OCI-LY3 (cell line): ENCODE results near the gene GRIP2.
A peak's percentile ranks its signal among the peaks of the same experiment; 100 is the strongest.

Experiments
- H2AFZ ChIP-seq: fragments of 200-600, 300-600 bp; shearing (Covaris generic); 2 replicates; pipeline ENCODE4 v1.6.0; 2014; ENCODE audit warnings: antibody characterized with exemption, low read depth, low read length
- H3K27ac ChIP-seq: fragments of 200-600, 300-600 bp; sonication (generic); 2 replicates; pipeline ENCODE4 v1.5.1; 2014; ENCODE audit warnings: mild to moderate bottlenecking, low read length, moderate library complexity, mixed read lengths
- H3K27me3 ChIP-seq: fragments of 200-600, 300-600 bp; sonication (generic); 2 replicates; pipeline ENCODE4 v1.6.1; 2014; ENCODE audit warnings: low read depth, low read length, mixed read lengths
- H3K36me3 ChIP-seq: fragments of 200-600, 300-600 bp; sonication (generic); replicated peaks from 2 replicates; pipeline ENCODE3; 2014; ENCODE audit warnings: low read depth, low read length, mixed read lengths
- H3K4me1 ChIP-seq: fragments of 300-600, 200-600 bp; sonication (generic); 2 replicates; pipeline ENCODE4 v1.6.1; 2014; ENCODE audit warnings: low read length, mixed read lengths
- H3K4me2 ChIP-seq: fragments of 200-600, 300-600 bp; sonication (generic); 2 replicates; pipeline ENCODE4 v1.6.1; 2014; ENCODE audit warnings: low read length, mixed read lengths
- H3K4me3 ChIP-seq: fragments of 300-600, 200-600 bp; sonication (generic); 2 replicates; pipeline ENCODE4 v1.5.1; 2014; ENCODE audit warnings: antibody characterized with exemption, mild to moderate bottlenecking, low read length, moderate library complexity
- H3K79me2 ChIP-seq: fragments of 300-600, 200-600 bp; shearing (Covaris generic); 2 replicates; pipeline ENCODE4 v1.6.1; 2014; ENCODE audit warnings: mild to moderate bottlenecking, low read length, mixed read lengths
- H3K9ac ChIP-seq: fragments of 300-600, 200-600 bp; shearing (Covaris generic); 2 replicates; pipeline ENCODE4 v1.6.0; 2014; ENCODE audit warnings: mild to moderate bottlenecking, low read length, moderate library complexity
- H3K9me3 ChIP-seq: fragments of 200-600, 300-600 bp; shearing (Covaris generic); 2 replicates; pipeline ENCODE4 v1.6.1; 2014; ENCODE audit warnings: low read length, mixed read lengths; ENCODE audit not compliant: insufficient read depth
- H4K20me1 ChIP-seq: fragments of 200-600, 300-600 bp; sonication (generic); 2 replicates; pipeline ENCODE4 v1.6.1; 2016; ENCODE audit warnings: low read length, mixed read lengths; ENCODE audit not compliant: insufficient read depth
- EZH2phosphoT487 ChIP-seq: fragments of 200-600 bp; shearing (Covaris generic); IDR thresholded peaks from 2 replicates; pipeline ENCODE4 v1.6.1; 2018; ENCODE audit warnings: antibody characterized with exemption, mixed run types, low read depth
- TF ChIP-seq, protein P1 (sequence below): fragments of 200-600, 300-600 bp; sonication (generic); IDR thresholded peaks from 2 replicates; pipeline ENCODE4 v1.5.1; 2014; ENCODE audit warnings: antibody characterized with exemption, low read length, low read depth

Gene GRIP2

DNA sequence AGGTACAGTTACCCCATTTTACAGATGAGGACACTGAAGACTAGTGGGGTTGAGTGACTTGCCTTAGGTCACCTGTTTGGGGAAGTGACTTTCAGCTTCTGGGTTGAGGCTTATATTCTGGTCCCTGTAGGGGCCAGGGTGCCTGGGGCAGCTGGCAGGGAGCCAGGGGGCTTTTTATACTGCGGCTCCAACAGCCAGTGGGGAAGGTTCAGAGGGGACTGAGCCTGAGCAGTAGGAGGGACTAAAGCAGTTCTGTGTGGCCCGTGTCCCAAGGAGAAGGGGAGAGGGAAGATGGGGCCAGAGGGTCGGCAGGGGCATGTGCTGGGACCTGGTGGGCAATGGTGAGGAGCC, 100.0 kb downstream of the GRIP2 start:
- Histone ChIP-seq H3K9ac (peak overlapping the region; percentile 76), H3K27me3 (no peaks in the 10 kb centered on the region), H4K20me1 (no peaks in the 10 kb centered on the region), H2AFZ (no peak overlapping the region), H3K27ac (peak overlapping the region; percentile 94), H3K4me2 (peak overlapping the region; percentile 95), H3K4me3 (peak overlapping the region; percentile 64), H3K9me3 (no peaks in the 10 kb centered on the region), H3K36me3 (peaks cover 34% of the 10 kb centered on the region), H3K4me1 (peaks cover 62% of the 10 kb centered on the region), H3K79me2 (peaks cover 96% of the 10 kb centered on the region)
- TF ChIP-seq EZH2phosphoT487, result no peak
- TF ChIP-seq, protein P1, sequence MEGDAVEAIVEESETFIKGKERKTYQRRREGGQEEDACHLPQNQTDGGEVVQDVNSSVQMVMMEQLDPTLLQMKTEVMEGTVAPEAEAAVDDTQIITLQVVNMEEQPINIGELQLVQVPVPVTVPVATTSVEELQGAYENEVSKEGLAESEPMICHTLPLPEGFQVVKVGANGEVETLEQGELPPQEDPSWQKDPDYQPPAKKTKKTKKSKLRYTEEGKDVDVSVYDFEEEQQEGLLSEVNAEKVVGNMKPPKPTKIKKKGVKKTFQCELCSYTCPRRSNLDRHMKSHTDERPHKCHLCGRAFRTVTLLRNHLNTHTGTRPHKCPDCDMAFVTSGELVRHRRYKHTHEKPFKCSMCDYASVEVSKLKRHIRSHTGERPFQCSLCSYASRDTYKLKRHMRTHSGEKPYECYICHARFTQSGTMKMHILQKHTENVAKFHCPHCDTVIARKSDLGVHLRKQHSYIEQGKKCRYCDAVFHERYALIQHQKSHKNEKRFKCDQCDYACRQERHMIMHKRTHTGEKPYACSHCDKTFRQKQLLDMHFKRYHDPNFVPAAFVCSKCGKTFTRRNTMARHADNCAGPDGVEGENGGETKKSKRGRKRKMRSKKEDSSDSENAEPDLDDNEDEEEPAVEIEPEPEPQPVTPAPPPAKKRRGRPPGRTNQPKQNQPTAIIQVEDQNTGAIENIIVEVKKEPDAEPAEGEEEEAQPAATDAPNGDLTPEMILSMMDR, result no peak

DNA sequence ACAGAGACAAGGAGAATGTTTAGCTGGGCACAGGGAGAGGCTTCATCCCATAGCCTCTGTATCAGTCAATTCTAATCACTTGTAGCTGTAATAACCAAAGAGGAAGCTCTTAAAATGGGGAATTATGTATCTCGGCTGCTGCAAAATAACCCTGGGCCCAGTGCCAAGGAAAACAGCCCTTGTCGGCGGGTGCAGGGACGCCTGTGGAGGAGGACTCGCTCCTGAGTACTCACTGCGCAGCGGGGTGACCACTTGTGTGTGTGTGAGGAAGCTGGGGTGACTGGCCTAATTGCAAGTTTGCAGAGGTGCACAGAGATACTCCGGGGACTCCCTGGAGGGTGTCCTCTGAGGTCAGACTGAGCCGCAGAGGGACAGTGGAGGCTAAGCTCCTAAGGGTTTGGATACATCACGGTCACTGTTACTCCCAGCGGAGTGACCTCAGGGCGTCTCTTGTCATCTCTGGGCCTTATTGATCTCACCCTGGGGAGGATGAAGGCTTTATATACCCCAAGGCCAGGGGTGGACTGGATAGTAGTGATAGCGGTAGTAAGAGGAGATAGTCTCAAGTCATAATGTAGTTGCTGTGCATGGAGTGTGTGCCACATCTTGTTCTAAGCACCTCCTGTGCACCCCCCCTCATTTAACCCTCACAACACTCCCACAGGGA, 100.5 kb downstream of the GRIP2 start:
- no peaks in the 10 kb centered on the region for H3K9me3 ChIP-seq
- no peak overlapping the region for H2AFZ ChIP-seq
- peaks cover 67% of the 10 kb centered on the region for H3K4me1 ChIP-seq
- H3K36me3 ChIP-seq, result peaks cover 35% of the 10 kb centered on the region
- peak overlapping the region; percentile 94 for H3K27ac ChIP-seq
- H3K27me3 ChIP-seq, result no peaks in the 10 kb centered on the region
- H3K79me2 ChIP-seq, result peaks cover 98% of the 10 kb centered on the region
- H3K9ac ChIP-seq, result peak overlapping the region; percentile 76
- H4K20me1 ChIP-seq, result no peaks in the 10 kb centered on the region
- peak overlapping the region; percentile 95 for H3K4me2 ChIP-seq
- peak overlapping the region; percentile 64 for H3K4me3 ChIP-seq
- TF ChIP-seq, protein P1, result no peak
- no peak for TF ChIP-seq EZH2phosphoT487
